Measurements from ENCODE around the gene WDR83.
"Not testable (repeated sequence)": the region's sequence is repeated elsewhere in the genome, so short reads cannot be mapped to it uniquely, and the experiment has no call there.

WDR83 gene

DNA sequence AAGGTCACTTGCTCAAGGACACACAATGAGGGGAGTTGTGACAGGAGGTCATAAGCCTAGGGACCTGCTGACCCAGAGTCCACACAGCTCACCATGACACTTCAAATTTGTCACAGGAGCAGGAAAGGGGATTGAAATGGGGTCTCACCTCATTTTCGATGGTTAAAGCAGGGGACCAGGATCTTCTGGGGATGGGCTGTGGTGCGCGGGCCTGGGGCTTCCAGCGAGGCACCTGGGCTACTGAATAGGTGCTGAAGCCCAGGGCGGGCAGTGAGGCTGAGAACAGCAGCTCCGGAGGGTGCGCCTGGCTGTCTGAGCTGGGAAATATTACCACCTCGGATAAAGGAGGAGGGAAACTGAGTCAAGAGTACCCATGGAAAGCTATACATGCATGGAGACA lies 11.1 kb upstream of the WDR83 start:
- no peak for DNase-seq (ENCODE audit: low read depth in 1 of 2, low spot score in 1 of 2)

DNA sequence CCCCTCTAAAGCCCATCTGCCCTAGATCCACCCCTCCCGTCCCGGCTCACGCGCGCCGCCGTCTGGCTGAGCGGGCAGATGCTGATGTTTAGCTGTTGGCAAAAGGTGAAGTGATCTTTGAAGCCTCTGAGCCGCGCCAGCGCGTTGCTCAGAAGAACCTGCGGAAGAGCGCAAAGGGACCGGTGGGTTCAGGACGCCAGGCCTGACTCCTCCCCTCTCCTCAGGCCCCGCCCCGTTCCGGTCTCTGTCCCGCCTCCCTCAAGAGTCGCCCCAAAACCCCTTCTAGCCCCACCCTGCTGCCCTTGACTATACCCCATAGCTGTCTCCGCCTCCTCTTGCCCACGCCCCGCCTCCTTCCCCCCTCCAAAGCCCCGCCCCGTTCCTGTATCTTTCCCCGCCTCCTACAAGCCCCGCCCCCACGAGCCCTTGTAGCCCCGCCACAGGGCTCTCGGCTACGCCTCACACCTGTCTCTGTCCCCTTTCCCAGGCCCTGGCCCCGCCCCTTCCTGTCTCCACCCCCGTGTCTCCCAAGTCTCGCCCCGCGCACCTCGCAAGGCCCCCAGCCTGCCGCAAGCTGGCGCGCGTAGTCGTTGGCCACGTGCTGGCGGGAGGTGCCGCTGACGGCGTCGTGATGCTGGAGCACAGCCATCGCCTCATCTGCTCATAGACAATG lies 9.6 kb upstream of the WDR83 start:
- DNase-seq (ENCODE audit: low read depth in 1 of 2, low spot score in 1 of 2), result no peak

DNA sequence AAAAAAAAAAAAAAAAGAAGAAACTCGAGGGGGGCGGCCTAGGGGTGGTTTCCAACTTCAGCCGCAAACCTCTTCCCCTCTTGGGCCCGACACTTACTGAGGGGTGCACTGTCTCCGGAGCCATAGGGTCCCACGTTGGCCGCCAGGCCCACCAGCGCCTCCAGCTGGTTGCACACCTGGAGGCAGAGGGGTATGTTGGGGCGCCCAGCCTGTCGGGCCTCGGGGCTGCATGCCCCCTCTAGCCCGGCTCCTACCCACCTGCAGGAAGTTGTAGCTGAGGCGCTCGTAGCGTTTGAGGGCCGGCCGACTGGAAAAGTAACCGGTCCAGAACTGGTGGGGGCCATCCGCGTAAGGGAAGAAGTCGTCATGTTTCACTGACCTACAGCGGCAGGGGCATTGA lies 8.6 kb upstream of the WDR83 start:
- DNase-seq (ENCODE audit: low read depth in 1 of 2, low spot score in 1 of 2), result no peak

DNA sequence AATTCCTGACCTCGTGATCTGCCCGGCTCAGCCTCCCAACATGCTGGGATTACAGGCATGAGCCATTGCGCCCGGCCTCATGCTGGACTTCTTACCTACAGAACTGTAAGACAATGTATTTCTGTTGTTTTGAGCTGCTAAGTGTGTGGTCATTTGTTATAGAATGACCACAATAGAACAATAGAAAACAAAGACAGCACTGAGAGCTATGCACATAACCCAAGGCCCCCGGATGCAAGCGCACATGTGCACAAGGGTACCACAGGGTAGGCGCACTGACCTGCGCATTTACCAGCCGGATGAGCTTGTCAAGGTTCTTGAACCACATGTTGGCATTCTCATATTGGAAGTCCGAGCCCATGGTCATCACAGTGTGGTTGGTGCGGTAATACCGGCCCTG lies 5.6 kb upstream of the WDR83 start:
- no peak for DNase-seq (ENCODE audit: low read depth in 1 of 2, low spot score in 1 of 2)

DNA sequence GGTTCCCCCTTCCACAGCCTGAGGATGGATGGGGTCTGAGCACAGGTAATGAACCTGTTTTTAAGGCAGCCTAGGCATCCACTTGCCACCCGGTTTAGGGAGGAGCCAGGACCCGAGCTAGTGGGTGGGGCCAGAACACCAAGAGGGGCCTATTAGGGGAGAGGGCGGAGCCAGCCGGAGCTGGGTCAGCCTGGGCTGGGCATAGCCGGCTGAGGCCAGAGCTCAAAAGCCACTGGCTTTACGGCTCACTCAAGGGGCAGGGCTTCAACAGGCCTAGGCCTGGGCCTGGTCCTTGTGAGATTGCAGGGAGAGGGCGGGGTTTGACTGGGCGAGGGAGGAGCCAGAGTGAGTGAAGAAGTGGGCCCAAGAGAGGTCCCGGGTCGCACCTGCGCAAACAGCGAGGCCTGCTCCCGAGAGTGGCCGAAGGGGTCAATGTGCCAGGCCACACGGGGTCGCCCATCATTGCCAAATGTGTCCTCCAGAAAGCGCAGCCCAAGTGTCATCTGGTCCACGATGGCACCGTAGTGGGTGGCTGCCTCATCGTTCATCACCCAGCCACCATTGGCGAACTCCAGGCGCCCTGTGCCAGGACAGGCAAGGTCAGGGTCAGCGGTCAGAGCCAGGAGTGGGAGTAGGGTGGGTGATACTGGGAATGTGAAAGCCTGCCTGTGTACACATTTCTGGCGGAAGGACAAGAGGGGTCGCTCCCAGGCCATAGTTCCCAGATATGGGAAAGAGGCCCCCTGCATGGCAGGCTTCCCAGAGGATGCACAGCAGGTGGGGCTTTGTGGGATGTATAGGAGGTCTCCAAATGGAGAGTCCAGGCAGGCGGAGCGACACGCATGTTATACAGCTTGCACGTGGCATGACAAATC lies 2.0 kb upstream of the WDR83 start:
- DNase-seq (ENCODE audit: low read depth in 1 of 2, low spot score in 1 of 2), result no peak

DNA sequence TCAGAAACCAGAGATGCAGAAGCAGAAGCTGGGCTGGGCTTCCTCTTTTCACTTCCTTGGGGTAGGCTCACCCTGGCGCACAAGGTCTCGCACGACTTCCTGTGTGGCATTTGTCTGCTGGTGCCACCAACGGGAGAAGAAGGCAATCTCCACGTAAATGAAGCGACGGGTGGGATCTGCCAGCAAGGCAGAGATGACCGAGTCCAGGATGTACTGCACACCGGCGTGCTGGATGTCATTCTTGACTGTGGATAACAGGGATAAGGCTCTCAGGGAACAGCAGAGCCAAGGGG lies 1.4 kb upstream of the WDR83 start:
- peak in 1 of 2 donors; percentile 22 for DNase-seq (ENCODE audit: low read depth in 1 of 2, low spot score in 1 of 2)

DNA sequence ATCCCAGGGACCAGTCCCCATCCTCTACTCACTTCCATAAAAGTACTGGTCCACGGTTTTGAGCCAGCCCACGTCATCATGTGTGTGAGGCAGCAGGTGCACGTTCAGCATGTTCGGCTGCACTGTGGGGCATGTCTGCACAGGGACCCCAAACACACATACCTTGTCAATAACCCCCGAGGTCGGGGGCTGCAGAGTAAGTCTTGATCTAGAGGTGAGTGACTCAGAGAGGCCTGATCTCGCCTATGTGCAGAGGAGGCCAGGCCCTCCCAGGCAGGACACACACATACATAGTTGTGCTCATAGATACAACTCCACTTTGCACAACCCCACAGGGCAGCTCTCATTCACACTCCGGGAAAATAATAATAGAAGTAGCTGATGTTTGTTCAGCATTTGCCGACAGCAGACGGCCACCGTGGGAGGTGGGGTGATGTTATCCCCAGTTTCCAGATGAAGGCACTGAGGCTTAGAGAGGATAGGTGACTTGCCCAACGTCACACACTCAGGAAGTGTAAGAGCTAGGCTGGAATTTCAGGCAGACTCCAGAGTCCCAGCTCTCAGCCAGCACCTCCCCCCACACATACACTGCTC lies 839 bp upstream of the WDR83 start:
- DNase-seq (ENCODE audit: low read depth in 1 of 2, low spot score in 1 of 2), result no peak

DNA sequence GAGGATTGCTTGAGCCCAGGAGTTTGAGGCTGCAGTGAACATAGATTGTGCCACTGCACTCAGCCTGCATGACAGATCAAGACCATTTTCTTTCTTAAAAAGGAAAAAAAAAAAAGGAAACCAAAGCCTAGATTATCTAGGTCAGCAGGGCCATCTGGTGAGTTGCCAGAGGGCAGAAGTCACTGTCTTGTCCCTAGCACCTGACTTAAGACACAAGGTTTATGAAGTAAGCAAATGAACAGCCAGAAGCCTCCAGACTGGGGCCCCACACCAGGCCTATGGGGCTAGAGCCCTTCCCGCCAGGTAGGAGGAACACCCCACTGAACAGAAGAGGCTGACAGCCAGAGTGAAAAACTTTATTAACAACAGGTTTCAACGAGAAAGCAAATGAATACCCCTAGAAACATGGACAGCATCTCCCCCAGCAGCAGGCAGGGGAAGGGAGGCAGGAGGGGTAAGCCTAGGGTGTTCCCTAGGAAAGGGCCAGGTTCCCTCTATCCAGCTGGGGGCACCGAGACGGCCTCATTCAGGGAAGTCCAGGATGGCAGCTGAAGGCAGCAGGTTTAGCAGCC lies 1.2 kb downstream of the WDR83 start:
- DNase-seq (ENCODE audit: low read depth in 1 of 2, low spot score in 1 of 2), result no peak

DNA sequence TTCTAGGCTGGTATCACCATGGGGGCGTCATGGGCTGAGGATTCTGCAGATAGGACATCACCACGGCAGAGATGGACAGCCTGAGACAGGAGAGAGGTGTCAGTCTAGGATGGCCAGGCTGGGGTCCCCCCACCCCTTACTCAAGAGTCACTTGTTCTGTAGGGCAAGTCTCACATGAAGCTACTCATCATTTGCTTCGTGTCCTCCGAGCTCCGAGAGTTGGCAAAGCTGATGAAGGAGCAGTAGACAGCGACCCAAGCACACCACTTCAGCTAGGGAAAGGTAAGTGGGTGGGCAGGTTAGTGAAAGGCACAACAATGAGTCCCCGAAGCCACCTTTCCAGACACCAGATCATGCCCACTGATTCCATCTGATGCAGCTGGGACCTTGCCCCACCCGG lies 1.7 kb downstream of the WDR83 start:
- DNase-seq (ENCODE audit: low read depth in 1 of 2, low spot score in 1 of 2), result no peak

DNA sequence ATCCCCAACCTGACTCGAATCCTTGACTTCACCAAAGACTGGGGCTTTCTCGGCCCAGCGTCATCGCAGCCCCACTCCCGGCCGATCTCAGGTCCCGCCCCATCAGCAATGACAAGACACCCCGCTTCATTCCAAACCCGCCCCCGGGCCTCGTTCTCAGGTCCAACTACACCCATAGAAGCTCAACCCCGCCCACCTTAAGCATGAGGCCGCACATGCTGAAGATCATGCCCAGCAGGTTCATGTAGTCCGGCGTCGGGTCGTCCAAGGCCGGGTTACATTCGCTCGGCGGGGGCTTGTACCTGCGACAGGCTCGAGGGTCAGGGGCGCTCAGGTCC lies 2.3 kb downstream of the WDR83 start:
- peak; percentile 29 to 49 for DNase-seq (ENCODE audit: low read depth in 1 of 2, low spot score in 1 of 2)

DNA sequence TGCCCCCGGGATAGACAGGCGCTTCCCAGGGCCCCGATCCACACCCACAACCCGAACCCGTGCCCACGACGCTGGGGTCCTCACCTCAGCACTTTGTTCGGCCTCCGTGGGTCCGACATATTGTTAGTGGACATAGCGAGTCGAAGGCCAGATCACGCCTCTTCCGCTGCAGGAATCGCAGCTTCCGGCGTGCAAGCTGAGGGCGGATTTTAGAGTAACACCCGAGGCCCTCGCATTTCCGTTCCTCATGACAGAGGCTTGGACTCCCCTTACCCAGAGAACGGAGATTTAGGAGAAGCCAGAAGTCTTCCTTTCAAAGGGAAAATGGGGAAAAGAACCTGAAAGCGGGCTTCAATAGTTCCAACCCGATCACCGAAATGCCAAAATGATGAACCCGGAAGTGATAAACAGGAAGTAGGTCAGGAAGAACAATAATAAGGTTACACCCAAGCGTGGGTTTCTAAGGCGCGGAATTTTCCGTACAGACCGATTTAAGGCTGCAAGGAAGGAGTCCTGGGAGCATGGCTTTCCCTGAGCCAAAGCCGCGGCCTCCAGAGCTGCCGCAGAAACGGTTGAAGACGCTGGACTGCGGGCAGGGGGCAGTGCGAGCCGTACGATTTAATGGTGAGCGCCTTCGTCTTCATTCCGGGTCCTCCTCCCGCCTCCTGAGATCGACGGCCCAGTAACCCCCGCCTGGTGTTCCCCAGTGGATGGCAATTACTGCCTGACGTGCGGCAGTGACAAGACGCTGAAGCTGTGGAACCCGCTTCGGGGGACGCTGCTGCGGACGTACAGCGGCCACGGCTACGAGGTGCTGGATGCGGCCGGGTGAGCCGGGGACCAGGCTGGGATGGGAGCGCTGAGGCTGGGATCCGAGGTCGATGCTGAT lies 2.9 kb downstream of the WDR83 start:
- DNase-seq (ENCODE audit: low read depth in 1 of 2, low spot score in 1 of 2), result peak; percentile 54 to 62

DNA sequence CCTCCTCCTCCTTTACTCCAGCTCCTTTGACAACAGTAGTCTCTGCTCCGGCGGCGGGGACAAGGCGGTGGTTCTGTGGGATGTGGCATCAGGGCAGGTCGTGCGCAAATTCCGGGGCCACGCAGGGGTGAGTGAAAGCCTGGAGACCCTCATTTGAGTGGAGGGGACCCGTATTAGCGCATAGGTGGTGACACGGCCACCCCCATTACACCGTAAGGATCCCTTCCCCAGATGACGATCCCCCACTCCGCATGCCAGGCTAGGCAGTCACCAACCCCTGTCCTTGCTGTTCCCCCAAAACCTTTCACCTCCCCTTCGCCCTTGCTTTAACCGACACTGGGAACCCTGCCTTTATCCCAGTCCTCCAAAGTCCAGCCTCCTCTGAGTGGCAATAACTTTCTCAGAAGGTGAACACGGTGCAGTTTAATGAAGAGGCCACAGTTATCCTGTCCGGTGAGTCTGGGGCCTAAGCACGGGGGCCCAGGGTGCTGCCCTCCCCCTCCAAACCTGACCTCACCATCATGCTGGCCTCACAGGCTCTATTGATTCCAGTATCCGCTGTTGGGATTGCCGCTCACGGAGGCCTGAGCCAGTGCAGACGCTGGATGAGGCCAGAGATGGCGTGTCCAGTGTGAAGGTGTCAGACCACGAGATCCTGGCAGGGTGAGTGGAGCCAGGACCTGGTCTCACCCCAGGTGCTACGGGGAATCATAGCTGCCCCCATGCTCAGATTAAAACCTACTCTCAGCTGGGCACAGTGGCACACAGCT lies 3.7 kb downstream of the WDR83 start:
- DNase-seq (ENCODE audit: low read depth in 1 of 2, low spot score in 1 of 2), result no peak

DNA sequence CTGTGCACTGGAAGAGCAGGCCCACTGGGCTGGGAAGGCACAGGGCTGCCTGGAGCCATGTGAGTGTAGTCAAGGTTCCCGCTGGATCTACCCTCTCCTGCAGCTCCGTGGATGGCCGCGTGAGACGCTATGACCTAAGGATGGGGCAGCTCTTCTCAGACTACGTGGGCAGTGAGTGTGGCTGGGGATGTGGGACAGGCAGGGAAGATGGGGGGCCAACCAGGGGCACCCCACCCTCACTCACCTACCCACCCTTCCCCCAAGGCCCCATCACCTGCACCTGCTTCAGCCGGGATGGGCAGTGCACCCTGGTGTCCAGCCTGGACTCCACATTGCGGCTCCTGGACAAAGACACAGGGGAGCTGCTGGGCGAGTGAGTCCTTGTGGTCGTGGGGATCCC lies 6.1 kb downstream of the WDR83 start:
- DNase-seq (ENCODE audit: low read depth in 1 of 2, low spot score in 1 of 2), result no peak

DNA sequence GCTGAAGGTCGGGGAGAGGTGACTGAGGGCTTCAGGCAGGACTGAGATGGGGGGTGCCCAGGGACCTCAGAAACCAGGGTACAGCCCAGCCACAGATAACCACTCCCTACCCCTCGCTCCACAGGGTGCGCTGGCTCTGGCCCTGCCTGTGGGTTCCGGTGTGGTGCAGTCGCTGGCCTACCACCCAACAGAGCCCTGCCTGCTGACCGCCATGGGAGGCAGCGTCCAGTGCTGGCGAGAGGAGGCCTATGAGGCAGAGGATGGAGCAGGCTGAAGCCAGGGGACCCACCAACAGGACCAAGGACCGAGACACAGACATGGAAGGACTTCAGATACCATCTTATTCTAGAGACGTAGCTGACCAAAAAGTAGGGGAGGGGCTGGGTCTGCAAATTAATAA lies 8.8 kb downstream of the WDR83 start:
- no peak for DNase-seq (ENCODE audit: low read depth in 1 of 2, low spot score in 1 of 2)

DNA sequence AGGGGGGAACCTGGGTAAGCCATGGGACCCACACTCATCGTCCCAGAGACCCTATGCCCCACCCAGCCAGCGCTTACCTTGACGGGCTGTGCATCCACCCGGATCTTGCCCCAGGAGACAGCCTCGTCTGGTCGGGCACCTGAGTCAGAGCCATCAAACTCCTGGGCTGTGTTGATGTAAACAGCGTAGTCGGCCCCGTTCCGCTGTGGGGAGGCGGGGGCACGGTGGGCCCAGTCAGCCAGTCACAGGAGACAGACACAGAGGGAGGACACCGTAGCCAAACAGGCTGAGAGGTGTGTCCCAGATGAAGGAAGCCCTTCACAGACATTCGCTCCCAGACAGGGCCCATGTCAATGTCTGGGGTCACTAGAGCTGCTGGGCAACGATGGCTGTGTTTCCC lies 9.3 kb downstream of the WDR83 start:
- DNase-seq (ENCODE audit: low read depth in 1 of 2, low spot score in 1 of 2), result no peak

DNA sequence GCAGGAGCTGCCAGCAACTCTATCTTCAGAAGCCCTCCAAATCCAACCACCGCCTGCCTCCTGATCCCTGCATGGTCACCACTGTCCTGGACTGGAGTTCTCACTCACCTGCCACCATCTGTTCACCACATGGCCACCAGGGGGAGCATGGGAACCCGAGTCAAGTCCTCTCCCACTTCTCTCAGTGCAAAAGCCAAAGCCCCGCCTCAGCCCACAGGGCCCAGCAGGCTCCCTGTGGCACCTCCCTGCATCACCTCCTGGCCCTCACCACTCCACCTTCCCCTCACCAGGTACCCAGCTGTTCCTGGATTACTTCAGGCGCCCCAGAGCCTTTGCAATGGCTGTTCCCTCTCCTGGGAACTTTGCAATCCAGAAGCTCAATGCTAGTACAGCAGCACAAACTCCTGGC lies 9.8 kb downstream of the WDR83 start:
- peak; percentile 62 to 78 for DNase-seq (ENCODE audit: low read depth in 1 of 2, low spot score in 1 of 2)

DNA sequence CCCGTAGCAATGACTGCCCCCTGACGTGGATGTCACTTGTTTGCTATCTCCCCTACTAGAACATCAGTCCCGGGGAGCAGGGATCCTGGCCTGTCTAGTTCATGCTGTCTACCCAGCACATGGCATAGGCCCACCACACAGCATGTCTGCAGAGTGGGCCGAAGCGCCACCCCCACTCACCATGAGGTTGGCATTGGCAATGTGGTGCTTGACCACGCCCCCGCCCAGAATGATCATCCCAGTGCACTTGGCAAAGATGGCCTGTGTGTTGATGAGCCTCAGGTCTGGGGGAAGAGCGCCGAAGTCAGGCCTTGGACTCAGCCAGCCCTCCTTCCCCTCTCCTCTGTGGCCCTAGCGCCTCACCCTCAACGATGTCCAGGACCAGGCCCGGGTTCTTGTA lies 10.3 kb downstream of the WDR83 start:
- no peak for DNase-seq (ENCODE audit: low read depth in 1 of 2, low spot score in 1 of 2)

DNA sequence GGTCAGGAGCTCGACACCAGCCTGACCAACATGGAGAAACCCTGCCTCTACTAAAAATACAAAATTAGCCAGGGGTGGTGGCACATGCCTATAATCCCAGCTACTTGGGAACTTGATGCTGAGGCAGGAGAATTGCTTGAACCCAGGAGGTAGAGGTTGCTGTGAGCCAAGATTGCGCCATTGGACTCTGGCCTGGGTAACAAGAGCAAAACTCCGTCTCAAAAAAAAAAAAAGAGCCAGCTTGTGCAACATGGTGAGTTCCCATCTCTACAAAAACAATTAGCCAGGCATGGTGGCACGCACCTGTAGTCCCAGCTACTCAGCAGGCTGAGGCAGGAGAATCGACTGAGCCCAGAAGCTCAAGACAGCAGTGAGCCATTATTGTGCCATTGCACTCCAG lies 11.4 kb downstream of the WDR83 start:
- DNase-seq (ENCODE audit: low read depth in 1 of 2, low spot score in 1 of 2), result not testable (repeated sequence)

DNA sequence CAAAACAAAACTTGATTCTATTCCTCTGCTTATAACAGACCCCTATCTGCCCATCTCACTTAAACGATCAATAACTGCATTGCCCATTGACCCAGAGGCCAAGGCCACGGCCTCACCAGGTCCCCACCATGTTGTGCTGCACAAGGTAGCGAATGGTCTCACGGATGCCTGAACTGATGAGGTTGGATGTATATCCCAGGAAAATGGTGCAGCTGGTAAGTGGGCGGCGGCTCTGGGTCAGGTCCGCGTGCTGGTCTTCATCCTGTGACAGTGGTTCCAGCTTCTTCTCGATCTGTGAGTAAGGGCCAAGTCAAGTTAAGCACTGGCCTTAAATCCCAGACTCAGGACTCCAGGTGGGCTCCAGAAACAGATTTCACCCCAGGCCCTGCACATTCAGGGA lies 13.4 kb downstream of the WDR83 start:
- no peak for DNase-seq (ENCODE audit: low read depth in 1 of 2, low spot score in 1 of 2)
